DOHH2 (cell line): ENCODE results near the gene MYD88.

Experiments
- H3F3A ChIP-seq: fragments of 200-600 bp; sonication (generic), shearing (Covaris generic); 2 replicates; pipeline ENCODE4 v1.6.0; 2016; ENCODE audit warnings: antibody characterized with exemption, mild to moderate bottlenecking; ENCODE audit not compliant: control insufficient read depth, insufficient read depth
- H3K27ac ChIP-seq: fragments of 200-600 bp; sonication (generic); 2 replicates; pipeline ENCODE4 v1.5.1; 2014; ENCODE audit warnings: low read depth, mild to moderate bottlenecking, low read length, moderate library complexity
- H3K27me3 ChIP-seq: fragments of 200-600 bp; sonication (generic); 2 replicates; pipeline ENCODE4 v1.6.1; 2014; ENCODE audit warnings: mild to moderate bottlenecking, low read length, mixed read lengths; ENCODE audit not compliant: control insufficient read depth
- H3K36me3 ChIP-seq: fragments of 200-600 bp; sonication (generic); 2 replicates; pipeline ENCODE4 v1.6.1; 2014; ENCODE audit warnings: mild to moderate bottlenecking, low read length, moderate library complexity, mixed read lengths; ENCODE audit not compliant: control insufficient read depth
- H3K4me1 ChIP-seq: fragments of 200-600 bp; sonication (generic); 2 replicates; pipeline ENCODE4 v1.6.1; 2014; ENCODE audit warnings: mild to moderate bottlenecking, low read length, mixed read lengths; ENCODE audit not compliant: control insufficient read depth
- H3K4me2 ChIP-seq: fragments of 200-600 bp; sonication (generic); 2 replicates; pipeline ENCODE4 v1.6.0; 2014; ENCODE audit warnings: mild to moderate bottlenecking, low read length, moderate library complexity
- H3K4me3 ChIP-seq: fragments of 200-600 bp; sonication (generic); 2 replicates; pipeline ENCODE4 v1.5.1; 2014; ENCODE audit warnings: mild to moderate bottlenecking, low read length, mixed read lengths
- H3K79me2 ChIP-seq: fragments of 200-600 bp; sonication (generic); 2 replicates; pipeline ENCODE4 v1.6.1; 2014; ENCODE audit warnings: mild to moderate bottlenecking, low read length, mixed read lengths; ENCODE audit not compliant: control insufficient read depth
- H3K9me2 ChIP-seq: fragments of 200-600 bp; sonication (generic); replicated peaks from 2 replicates; pipeline ENCODE4 v1.6.1; 2014; ENCODE audit warnings: mild to moderate bottlenecking, low read length, mixed read lengths; ENCODE audit not compliant: control insufficient read depth
- H3K9me3 ChIP-seq: fragments of 200-600 bp; sonication (generic); 2 replicates; pipeline ENCODE4 v1.6.1; 2014; ENCODE audit warnings: antibody characterized with exemption, low read length, mixed read lengths; ENCODE audit not compliant: control insufficient read depth, insufficient read depth
- H4K20me1 ChIP-seq: fragments of 200-600 bp; sonication (generic); 2 replicates; pipeline ENCODE4 v1.6.0; 2014; ENCODE audit warnings: low read depth, mild to moderate bottlenecking, antibody characterized with exemption, low read length, moderate library complexity; ENCODE audit not compliant: control insufficient read depth, insufficient read depth
- EZH2phosphoT487 ChIP-seq: fragments of 200-600 bp; sonication (generic); IDR thresholded peaks from 2 replicates; pipeline ENCODE4 v1.6.1; 2017; ENCODE audit warnings: borderline replicate concordance, mild to moderate bottlenecking, antibody characterized with exemption, low read length, moderate library complexity, mixed read lengths
- TF ChIP-seq, protein P1 (sequence below): fragments of 200-600 bp; sonication (generic); IDR thresholded peaks from one replicate; pipeline ENCODE4 v1.5.1; 2014; ENCODE audit warnings: antibody characterized with exemption, mild to moderate bottlenecking, low read depth, low read length; ENCODE audit not compliant: poor library complexity, severe bottlenecking

Gene MYD88

DNA sequence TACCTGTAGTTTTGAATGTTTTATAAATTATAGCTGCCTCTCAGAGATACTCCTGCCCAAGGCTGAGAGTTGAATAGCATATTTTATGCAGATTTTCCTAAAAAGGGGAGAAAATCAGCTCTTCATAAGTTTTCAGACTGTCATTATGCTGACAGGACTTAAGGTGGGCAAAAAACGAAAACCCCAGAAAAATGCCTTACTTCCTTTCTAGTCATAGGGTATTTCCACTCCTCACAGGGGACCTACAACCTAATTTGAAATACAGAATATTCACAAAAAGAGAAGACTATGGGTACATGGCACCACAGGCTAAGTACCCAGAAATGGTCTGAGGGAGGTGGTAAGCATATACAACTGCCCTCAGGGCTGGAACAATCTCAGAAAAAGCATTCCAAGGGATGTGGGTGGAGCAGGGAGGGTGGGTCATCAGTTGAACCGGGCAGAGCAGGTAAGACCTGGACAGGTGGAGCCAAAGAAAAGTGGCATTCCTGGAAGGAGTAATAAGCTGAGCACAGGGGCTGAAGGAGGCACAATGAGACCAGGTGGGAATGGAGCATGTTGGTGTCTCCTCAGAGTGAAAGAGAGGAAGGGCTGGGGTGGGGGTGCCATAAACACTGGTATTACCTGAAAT, 16.3 kb downstream of the MYD88 start:
- 0 out of 2 replicates have a peak, but pooled peaks cover 3% of the 10 kb centered on the region for H3F3A ChIP-seq
- H4K20me1 ChIP-seq: no peaks in the 10 kb centered on the region
- H3K9me2 ChIP-seq: no peaks in the 10 kb centered on the region
- H3K4me1 ChIP-seq: peaks cover 17% of the 10 kb centered on the region
- no peak overlapping the region for H3K27ac ChIP-seq
- H3K27me3 ChIP-seq: 0 out of 2 replicates have a peak, but pooled peaks cover 2% of the 10 kb centered on the region
- H3K9me3 ChIP-seq: no peaks in the 10 kb centered on the region
- H3K36me3 ChIP-seq: no peaks in the 10 kb centered on the region
- no peaks in the 10 kb centered on the region for H3K79me2 ChIP-seq
- no peak overlapping the region for H3K4me2 ChIP-seq
- no peak overlapping the region for H3K4me3 ChIP-seq
- no peak for TF ChIP-seq EZH2phosphoT487
- TF ChIP-seq, protein P1, sequence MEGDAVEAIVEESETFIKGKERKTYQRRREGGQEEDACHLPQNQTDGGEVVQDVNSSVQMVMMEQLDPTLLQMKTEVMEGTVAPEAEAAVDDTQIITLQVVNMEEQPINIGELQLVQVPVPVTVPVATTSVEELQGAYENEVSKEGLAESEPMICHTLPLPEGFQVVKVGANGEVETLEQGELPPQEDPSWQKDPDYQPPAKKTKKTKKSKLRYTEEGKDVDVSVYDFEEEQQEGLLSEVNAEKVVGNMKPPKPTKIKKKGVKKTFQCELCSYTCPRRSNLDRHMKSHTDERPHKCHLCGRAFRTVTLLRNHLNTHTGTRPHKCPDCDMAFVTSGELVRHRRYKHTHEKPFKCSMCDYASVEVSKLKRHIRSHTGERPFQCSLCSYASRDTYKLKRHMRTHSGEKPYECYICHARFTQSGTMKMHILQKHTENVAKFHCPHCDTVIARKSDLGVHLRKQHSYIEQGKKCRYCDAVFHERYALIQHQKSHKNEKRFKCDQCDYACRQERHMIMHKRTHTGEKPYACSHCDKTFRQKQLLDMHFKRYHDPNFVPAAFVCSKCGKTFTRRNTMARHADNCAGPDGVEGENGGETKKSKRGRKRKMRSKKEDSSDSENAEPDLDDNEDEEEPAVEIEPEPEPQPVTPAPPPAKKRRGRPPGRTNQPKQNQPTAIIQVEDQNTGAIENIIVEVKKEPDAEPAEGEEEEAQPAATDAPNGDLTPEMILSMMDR: no peak

DNA sequence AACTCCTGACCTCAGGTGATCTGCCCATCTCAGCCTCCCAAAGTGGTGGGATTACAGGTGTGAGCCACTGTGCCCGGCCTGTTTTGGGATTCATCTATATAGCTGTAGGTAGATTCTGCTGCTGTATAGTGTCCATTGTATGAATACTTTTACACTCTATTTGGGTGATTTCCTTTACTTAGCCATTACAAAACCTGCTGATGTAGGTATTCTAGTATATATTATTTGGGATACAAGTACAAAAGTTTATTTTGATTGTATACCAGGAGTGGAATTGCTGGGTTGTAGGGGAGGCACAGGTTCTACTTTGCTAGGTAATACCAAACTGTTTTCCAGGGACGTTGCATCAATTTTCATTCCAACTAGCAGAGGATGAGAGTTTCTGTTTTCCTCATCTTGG, 17.4 kb downstream of the MYD88 start:
- Histone ChIP-seq H3F3A (0 out of 2 replicates have a peak, but pooled peaks cover 3% of the 10 kb centered on the region), H4K20me1 (no peaks in the 10 kb centered on the region), H3K9me2 (no peaks in the 10 kb centered on the region), H3K4me1 (peaks cover 9% of the 10 kb centered on the region), H3K4me2 (no peak overlapping the region), H3K27ac (no peak overlapping the region), H3K36me3 (no peaks in the 10 kb centered on the region), H3K4me3 (no peak overlapping the region), H3K27me3 (0 out of 2 replicates have a peak, but pooled peaks cover 2% of the 10 kb centered on the region), H3K9me3 (no peaks in the 10 kb centered on the region), H3K79me2 (no peaks in the 10 kb centered on the region)
- no peak for TF ChIP-seq EZH2phosphoT487
- TF ChIP-seq, protein P1: no peak

DNA sequence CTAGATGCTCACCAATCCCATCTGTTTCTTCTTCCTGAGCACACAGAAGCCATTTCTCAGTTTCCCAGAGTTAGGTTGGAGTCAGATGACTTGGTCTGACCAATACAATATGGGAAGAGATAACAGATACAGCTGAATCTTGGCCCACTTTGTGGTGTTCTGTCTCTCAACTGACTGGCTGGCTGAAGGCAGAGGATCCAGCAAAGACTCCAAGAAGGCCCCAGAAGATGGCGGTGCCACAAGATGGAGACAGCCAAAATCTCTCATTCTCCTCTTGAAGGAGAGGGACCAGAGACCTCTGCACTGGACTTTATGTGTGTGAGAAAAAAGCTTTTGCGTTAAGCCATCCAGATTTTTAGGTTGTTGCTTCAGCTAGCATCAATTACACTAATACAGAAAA, 18.7 kb downstream of the MYD88 start:
- no peaks in the 10 kb centered on the region for H3K4me1 ChIP-seq

More for the DNA sequence above, 18.7 kb downstream of the MYD88 start:
- no peaks in the 10 kb centered on the region for H3K9me3 ChIP-seq
- no peak for TF ChIP-seq EZH2phosphoT487
- TF ChIP-seq, protein P1: no peak
- no peaks in the 10 kb centered on the region for H3K9me2 ChIP-seq
- H3K27me3 ChIP-seq: 0 out of 2 replicates have a peak, but pooled peaks cover 2% of the 10 kb centered on the region
- H3K27ac ChIP-seq: no peak overlapping the region
- no peaks in the 10 kb centered on the region for H3F3A ChIP-seq
- no peak overlapping the region for H3K4me2 ChIP-seq
- no peaks in the 10 kb centered on the region for H3K79me2 ChIP-seq
- H4K20me1 ChIP-seq: no peaks in the 10 kb centered on the region
- H3K4me3 ChIP-seq: no peak overlapping the region
- H3K36me3 ChIP-seq: no peaks in the 10 kb centered on the region
